HL-60 (cell line): Measurements from ENCODE around the gene RNF133.

ENCODE experiments used
- DNase-seq, 2 experiments: peaks; one replicate each; pipeline ENCODE4 v3.0.0-alpha.2; 2010 to 2020; ENCODE audit warnings: low read depth in 1 of 2, low spot score in 1 of 2
- H3K27ac ChIP-seq: fragments of 250-450 bp; sonication (Bioruptor Pico); replicated peaks from 2 replicates; pipeline ENCODE4 v1.5.1; 2020; ENCODE audit warnings: mild to moderate bottlenecking, moderate library complexity
- H3K27me3 ChIP-seq: fragments of 250-450 bp; sonication (Bioruptor Pico); 2 replicates; pipeline ENCODE4 v1.5.1; 2021; ENCODE audit warnings: mild to moderate bottlenecking, moderate library complexity; ENCODE audit not compliant: insufficient read depth, poor library complexity, severe bottlenecking
- H3K4me3 ChIP-seq: replicated peaks from 2 replicates; pipeline ENCODE4 v1.5.1; 2011; ENCODE audit warnings: mild to moderate bottlenecking, control low read depth, low read length; ENCODE audit not compliant: insufficient read depth
- GABPA ChIP-seq: IDR thresholded peaks from 2 replicates; pipeline ENCODE4 v1.6.1; 2012; ENCODE audit warnings: low read depth
- POLR2AphosphoS5 ChIP-seq: IDR thresholded peaks from 2 replicates; pipeline ENCODE4 v1.6.1; 2012; ENCODE audit warnings: low read depth
- SPI1 ChIP-seq: IDR thresholded peaks from 2 replicates; pipeline ENCODE4 v1.6.1; 2012; ENCODE audit warnings: low read depth, mild to moderate bottlenecking, borderline replicate concordance
- TF ChIP-seq, protein P1 (sequence below): IDR thresholded peaks from 2 replicates; pipeline ENCODE4 v1.6.1; 2012; ENCODE audit warnings: low read depth; ENCODE audit not compliant: insufficient replicate concordance
- TF ChIP-seq, protein P2 (sequence below): IDR thresholded peaks from one replicate; pipeline ENCODE4 v1.5.1; 2011; ENCODE audit warnings: low read length, control low read depth, inconsistent platforms; ENCODE audit not compliant: insufficient read depth

The RNF133 gene

DNA sequence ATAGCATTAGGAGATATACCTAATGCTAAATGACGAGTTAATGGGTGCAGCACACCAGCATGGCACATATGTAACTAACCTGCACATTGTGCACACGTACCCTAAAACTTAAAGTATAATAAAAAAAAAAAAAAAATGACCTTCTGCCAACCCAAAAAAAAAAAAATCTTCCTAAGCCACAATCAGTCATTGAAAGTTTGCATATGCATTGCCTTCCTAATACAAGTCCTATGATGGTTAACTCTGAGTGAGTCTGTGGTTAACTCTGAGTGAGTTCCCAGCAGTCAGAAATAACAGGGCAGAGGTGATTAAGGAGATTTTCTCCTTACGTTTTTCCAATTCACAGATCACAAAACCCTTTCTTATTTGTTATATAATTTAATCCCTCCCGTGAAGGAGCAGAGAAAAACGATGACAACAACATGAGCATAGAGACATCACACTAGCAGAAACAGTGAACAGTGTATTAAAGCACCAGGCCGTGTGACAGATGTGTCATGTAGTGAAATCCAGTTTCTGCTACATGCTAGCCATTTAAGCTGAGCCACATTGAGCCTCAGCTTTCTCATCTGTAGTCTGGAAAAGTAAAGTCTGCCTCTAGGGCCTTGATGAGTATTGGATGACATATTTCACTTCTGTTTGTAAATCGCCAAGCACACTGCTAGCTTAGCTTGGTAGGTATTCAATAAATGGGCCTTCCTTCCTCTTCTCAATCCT, 11.2 kb upstream of the RNF133 start:
- TF ChIP-seq POLR2AphosphoS5 (no peak), SPI1 (no peak), GABPA (no peak)
- TF ChIP-seq, protein P1, sequence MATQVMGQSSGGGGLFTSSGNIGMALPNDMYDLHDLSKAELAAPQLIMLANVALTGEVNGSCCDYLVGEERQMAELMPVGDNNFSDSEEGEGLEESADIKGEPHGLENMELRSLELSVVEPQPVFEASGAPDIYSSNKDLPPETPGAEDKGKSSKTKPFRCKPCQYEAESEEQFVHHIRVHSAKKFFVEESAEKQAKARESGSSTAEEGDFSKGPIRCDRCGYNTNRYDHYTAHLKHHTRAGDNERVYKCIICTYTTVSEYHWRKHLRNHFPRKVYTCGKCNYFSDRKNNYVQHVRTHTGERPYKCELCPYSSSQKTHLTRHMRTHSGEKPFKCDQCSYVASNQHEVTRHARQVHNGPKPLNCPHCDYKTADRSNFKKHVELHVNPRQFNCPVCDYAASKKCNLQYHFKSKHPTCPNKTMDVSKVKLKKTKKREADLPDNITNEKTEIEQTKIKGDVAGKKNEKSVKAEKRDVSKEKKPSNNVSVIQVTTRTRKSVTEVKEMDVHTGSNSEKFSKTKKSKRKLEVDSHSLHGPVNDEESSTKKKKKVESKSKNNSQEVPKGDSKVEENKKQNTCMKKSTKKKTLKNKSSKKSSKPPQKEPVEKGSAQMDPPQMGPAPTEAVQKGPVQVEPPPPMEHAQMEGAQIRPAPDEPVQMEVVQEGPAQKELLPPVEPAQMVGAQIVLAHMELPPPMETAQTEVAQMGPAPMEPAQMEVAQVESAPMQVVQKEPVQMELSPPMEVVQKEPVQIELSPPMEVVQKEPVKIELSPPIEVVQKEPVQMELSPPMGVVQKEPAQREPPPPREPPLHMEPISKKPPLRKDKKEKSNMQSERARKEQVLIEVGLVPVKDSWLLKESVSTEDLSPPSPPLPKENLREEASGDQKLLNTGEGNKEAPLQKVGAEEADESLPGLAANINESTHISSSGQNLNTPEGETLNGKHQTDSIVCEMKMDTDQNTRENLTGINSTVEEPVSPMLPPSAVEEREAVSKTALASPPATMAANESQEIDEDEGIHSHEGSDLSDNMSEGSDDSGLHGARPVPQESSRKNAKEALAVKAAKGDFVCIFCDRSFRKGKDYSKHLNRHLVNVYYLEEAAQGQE, result no peak
- TF ChIP-seq, protein P2, sequence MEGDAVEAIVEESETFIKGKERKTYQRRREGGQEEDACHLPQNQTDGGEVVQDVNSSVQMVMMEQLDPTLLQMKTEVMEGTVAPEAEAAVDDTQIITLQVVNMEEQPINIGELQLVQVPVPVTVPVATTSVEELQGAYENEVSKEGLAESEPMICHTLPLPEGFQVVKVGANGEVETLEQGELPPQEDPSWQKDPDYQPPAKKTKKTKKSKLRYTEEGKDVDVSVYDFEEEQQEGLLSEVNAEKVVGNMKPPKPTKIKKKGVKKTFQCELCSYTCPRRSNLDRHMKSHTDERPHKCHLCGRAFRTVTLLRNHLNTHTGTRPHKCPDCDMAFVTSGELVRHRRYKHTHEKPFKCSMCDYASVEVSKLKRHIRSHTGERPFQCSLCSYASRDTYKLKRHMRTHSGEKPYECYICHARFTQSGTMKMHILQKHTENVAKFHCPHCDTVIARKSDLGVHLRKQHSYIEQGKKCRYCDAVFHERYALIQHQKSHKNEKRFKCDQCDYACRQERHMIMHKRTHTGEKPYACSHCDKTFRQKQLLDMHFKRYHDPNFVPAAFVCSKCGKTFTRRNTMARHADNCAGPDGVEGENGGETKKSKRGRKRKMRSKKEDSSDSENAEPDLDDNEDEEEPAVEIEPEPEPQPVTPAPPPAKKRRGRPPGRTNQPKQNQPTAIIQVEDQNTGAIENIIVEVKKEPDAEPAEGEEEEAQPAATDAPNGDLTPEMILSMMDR, result no peak
- H3K27ac ChIP-seq, result no peak overlapping the region
- no peak for DNase-seq
- H3K27me3 ChIP-seq, result no peaks in the 10 kb centered on the region
- H3K4me3 ChIP-seq, result no peak overlapping the region

DNA sequence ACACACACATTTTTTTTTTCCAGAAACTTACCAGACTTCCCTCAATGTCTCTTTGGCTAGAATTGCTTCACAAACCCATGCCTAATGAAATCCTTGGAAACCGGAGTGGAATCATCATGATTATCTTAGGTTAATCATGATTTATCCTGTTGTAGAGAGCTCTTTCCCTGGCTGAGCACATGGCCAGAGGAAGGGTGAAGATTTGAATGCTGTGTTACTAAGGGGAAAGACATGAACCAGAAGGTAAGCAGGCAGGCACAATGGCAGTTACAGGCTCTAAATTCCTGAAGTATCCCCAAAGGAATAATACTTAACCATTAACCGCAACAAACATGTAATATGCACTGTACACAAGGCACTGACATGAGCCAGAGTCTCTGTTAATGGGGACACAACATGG, 7.9 kb upstream of the RNF133 start:
- no peak overlapping the region for H3K27ac ChIP-seq
- H3K27me3 ChIP-seq, result no peaks in the 10 kb centered on the region
- H3K4me3 ChIP-seq, result no peak overlapping the region
- no peak for DNase-seq
- TF ChIP-seq POLR2AphosphoS5 (no peak), SPI1 (no peak), GABPA (no peak)
- TF ChIP-seq, protein P1, result no peak
- TF ChIP-seq, protein P2, result no peak

DNA sequence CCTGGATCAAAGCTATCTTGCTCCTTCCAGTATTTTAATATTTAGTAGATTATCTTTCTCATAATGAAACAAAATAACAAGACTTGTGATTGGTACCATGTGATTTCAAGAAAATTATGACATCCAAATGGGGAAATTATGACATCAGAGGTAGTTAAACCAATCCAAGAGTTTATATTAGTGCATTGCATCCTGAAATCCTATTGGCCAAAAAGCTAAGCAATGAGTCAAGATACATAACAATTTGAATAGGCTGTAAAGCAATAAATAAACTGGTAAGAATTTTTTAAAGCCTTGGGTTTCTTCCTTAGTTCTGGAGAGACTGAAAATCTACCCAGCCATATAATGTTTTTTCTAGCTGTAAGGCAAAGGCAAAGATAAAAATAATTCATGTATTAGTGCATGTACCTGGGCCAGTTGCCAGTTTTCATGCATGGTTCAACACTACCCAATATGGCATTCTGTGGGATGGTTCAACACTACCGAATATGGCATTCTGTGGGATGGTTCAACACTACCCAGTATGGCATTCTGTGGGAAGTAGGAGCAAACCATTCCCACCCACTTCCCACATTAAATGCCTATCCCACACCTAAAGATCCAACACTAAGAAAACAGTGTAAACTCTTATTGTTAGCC, 4.1 kb upstream of the RNF133 start, which contains the start of gene RNF148:
RNF148 (minus strand) TSS at position 51 of the 639 bp plus-strand sequence. CDS start 172 bp downstream, outside the sequence.
- TF ChIP-seq, protein P2, result no peak
- TF ChIP-seq SPI1 (no peak), GABPA (no peak), POLR2AphosphoS5 (no peak)
- TF ChIP-seq, protein P1, result no peak
- Histone ChIP-seq H3K27ac (no peak within 1 kb of the TSS), H3K4me3 (no peak within 1 kb of the TSS), H3K27me3 (no peaks in the 10 kb centered on the region)
- DNase-seq, result no peak
